ENCODE measurements around the gene SDK1. TPM values are rescaled to one million over a fixed set of nuclear protein-coding genes. Genes with fewer than 3 reads are reported as not detected.

Gene SDK1
- total RNA-seq, 2 donors from 2014 or later: 4.8 to 13.2 TPM

- TF ChIP-seq POLR2A (IDR thresholded peaks at IDR 0.05) (no peak), CTCF (IDR thresholded peaks at IDR 0.05) (no peak), POLR2AphosphoS5 (IDR thresholded peaks at IDR 0.05) (no peak)
- Histone ChIP-seq H3K9me3 (no peaks in the 10 kb centered on the region), H3K36me3 (no peaks in the 10 kb centered on the region), H3K4me1 (replicated peaks) (no peaks in the 10 kb centered on the region), H3K27me3 (replicated peaks; ENCODE audit: insufficient read depth) (no peaks in the 10 kb centered on the region), H3K27ac (no peak overlapping the region), H3K4me3 (no peak overlapping the region)
- 79% methylated on average over 3 of the region's 3 CpGs for WGBS
- intact Hi-C loops (cut with DNase I): no loop called here
- no peak for DNase-seq (ENCODE audit: low spot score)
Observed at GRCh38 chr7:3453398-3453797, 152.3 kb downstream of the SDK1 start.

GRCh38 chr7:3455806-3456595, 154.9 kb downstream of the SDK1 start:
- Histone ChIP-seq H3K27ac (no peak overlapping the region), H3K27me3 (replicated peaks; ENCODE audit: insufficient read depth) (no peaks in the 10 kb centered on the region), H3K4me1 (replicated peaks) (no peaks in the 10 kb centered on the region), H3K36me3 (no peaks in the 10 kb centered on the region), H3K4me3 (no peak overlapping the region), H3K9me3 (no peaks in the 10 kb centered on the region)
- WGBS: 97% methylated on average over 1 of the region's 1 CpG
- no peak for DNase-seq (ENCODE audit: low spot score)
- TF ChIP-seq POLR2AphosphoS5 (IDR thresholded peaks at IDR 0.05): no peak
- no peak for TF ChIP-seq POLR2A (IDR thresholded peaks at IDR 0.05)
- no peak for TF ChIP-seq CTCF (IDR thresholded peaks at IDR 0.05)
- intact Hi-C loops (cut with DNase I): no loop called here

GRCh38 chr7:3459111-3459510, 158.1 kb downstream of the SDK1 start:
- no peak overlapping the region for H3K27ac ChIP-seq
- no peaks in the 10 kb centered on the region for H3K27me3 ChIP-seq (replicated peaks; ENCODE audit: insufficient read depth)
- H3K4me3 ChIP-seq: no peak overlapping the region
- 62% methylated on average over 2 of the region's 2 CpGs for WGBS
- intact Hi-C loops (cut with DNase I): no loop called here
- no peaks in the 10 kb centered on the region for H3K36me3 ChIP-seq
- H3K9me3 ChIP-seq: no peaks in the 10 kb centered on the region
- no peak for DNase-seq (ENCODE audit: low spot score)
- TF ChIP-seq POLR2A (IDR thresholded peaks at IDR 0.05): no peak
- no peak for TF ChIP-seq CTCF (IDR thresholded peaks at IDR 0.05)
- TF ChIP-seq POLR2AphosphoS5 (IDR thresholded peaks at IDR 0.05): no peak
- no peaks in the 10 kb centered on the region for H3K4me1 ChIP-seq (replicated peaks)

GRCh38 chr7:3461923-3462322, 160.9 kb downstream of the SDK1 start:
- DNase-seq (ENCODE audit: low spot score): no peak
- intact Hi-C loops (cut with DNase I): no loop called here
- Histone ChIP-seq H3K36me3 (no peaks in the 10 kb centered on the region), H3K9me3 (no peaks in the 10 kb centered on the region), H3K4me1 (replicated peaks) (no peaks in the 10 kb centered on the region), H3K4me3 (no peak overlapping the region), H3K27ac (no peak overlapping the region), H3K27me3 (replicated peaks; ENCODE audit: insufficient read depth) (no peaks in the 10 kb centered on the region)
- TF ChIP-seq POLR2AphosphoS5 (IDR thresholded peaks at IDR 0.05): no peak
- TF ChIP-seq POLR2A (IDR thresholded peaks at IDR 0.05): no peak
- TF ChIP-seq CTCF (IDR thresholded peaks at IDR 0.05): no peak
- WGBS: 95% methylated on average over 7 of the region's 8 CpGs

- Histone ChIP-seq H3K4me1 (replicated peaks) (no peaks in the 10 kb centered on the region), H3K27ac (no peak overlapping the region), H3K27me3 (replicated peaks; ENCODE audit: insufficient read depth) (no peaks in the 10 kb centered on the region), H3K36me3 (no peaks in the 10 kb centered on the region), H3K4me3 (no peak overlapping the region), H3K9me3 (no peaks in the 10 kb centered on the region)
- intact Hi-C loops (cut with DNase I): no loop called here
- TF ChIP-seq POLR2AphosphoS5 (IDR thresholded peaks at IDR 0.05) (no peak), POLR2A (IDR thresholded peaks at IDR 0.05) (no peak)
- WGBS: 28% methylated on average over 1 of the region's 1 CpG
- DNase-seq (ENCODE audit: low spot score): no peak
Observed at GRCh38 chr7:3463696-3464095, 162.6 kb downstream of the SDK1 start.
